Hepatic stellate cell (primary cell): ENCODE results near the gene RBM39.
"Not testable (repeated sequence)": the region's sequence is repeated elsewhere in the genome, so short reads cannot be mapped to it uniquely, and the experiment has no call there.

ENCODE experiments used
- DNase-seq: peaks from one replicate; pipeline ENCODE4 v3.0.0; 2011; ENCODE audit warnings: low spot score

Gene RBM39

DNA sequence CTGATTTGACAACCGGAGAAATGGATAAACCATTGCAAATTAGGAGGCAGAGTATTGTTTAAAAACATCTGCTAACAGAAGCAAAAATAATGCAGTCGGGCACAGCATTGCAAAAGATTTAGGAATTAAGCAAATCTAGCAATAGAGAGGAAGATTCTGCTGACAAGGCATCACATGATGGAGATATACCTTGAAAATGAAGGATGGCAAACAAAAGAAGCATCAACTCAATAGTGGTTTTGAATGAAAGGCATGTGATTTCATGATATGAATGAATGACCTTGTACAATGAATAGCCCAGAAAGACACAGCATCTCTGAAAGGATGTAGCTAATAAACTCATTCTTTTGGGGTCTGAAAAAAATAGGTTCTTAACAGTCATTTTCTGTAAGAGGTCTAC lies 8.6 kb upstream of the RBM39 start:
- DNase-seq, result no peak

DNA sequence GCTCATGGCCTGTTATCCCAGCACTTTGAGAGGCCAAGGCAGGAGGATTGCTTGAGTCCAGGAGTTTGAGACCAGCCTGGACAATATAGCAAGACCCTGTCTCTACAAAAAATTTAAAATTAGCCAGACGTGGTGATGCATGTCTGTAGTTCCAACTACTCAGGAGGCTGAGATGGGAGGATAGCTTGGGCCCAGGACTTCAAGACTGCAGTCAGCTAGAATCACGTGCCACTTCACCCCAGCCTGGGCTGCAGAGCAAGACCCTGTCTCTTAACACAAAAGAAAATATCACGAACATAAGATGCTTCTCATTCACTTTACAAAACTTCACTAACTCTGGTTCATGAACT lies 2.4 kb upstream of the RBM39 start:
- DNase-seq, result not testable (repeated sequence)

DNA sequence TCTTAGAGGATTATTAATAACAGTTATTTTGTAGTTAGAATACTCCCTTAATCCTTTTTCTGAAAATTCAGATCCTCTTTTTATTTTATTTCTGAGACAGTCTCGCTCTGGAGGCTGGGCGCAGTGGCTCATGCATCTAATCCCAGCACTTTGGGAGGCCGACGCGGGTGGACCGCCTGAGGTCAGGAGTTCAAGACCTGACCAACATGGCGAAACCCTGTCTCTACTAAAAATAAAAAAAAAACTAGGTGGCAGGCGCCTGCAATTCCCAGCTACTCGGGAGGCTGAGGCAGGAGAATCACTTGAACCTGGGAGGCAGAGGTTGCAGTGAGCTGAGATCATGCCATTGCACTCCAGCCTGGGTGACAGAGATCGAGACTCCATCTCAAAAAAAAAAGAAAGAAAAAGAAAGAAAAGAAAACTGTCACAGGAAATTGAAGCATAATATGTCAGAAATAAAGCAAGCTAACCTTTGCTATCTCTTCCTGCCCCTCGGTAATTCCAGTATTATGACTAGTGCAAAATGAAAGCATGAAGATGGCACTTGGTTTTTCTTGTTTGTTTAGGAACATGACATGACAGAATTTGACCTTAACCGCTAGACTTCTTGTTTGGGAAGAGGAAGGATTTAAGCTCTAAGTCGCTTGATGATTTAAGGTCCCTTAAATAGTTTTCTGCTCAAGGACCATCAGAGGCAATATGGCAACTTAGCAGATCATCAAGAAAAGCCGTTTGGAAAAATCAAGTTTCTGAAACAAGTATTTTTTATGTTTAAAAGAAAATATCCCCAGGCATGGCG lies 1.8 kb upstream of the RBM39 start:
- DNase-seq, result no peak

DNA sequence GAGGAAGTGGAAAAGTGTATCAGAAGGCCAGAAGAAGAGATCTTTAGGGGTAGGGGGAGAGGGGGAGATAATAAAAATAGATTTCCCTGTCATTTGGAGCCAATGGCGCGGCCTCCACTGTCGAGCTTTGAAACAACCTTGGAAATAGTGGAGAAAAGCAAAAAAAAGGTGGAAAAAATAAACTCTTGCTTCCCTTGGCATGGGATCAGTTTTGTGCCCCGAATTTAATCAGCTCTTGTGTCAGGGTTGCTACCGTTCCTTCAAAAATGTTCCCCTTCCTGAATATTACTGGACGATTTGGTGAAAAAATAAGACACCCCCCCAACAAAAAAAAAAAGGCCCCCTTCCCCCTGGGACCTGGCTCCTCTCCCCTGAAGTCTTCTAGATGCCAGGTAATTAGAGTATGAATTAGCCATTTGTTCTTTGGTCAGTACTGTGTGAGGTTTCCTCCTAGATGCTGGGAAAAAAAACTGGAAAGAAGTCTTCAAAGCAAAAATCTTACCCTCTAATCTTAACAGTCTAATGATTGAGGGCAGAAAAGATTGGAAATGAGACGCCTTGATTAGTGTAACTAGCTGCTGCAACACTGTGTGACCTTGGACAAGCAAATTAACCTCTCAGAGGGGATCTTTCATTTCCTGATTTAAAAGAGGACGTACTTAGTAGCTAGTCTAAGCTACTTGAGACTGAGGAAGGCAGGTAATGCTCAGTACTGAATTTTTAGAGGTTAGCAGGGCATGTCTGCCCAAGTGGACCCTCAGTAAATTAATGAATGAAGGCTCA lies 872 bp upstream of the RBM39 start:
- no peak for DNase-seq

DNA sequence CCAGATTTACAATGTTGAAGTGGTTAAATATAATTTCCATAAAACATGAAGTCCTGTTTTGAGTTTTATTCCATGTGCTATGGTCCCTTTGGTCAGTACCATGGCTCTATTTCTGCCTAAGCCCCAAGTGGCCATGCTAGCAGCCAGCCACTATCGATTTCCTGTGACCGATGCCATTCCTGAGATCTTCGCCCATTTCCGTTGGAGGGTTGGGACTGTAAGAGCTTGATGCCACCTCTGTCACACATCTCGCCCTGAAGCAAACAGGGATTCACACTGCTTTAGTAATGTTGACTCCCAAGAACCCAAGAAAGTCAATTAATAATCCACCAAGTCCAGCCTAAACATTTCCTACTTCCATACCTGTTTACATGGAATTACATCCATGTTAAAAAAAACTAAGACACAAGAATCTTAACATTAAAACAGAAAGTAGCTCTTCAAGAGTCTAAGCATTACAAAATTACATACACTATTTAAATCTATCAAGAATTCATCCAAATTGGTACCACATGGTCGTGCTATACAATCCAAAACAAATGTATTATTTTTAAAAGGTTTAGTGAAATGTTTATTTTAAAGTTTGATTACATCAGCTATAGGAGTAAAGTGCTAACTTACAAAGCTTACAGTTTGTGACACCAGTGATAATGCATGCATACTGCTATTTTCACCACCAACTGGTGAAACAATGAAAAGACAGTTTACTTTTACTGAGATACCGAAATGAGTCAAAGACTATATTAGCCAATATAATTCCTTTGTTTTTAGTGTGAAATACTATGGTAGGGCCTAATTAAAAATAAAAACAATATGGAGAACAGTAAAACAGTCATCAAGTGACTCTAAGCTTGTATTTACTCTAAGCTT lies 2.5 kb downstream of the RBM39 start:
- DNase-seq, result no peak

DNA sequence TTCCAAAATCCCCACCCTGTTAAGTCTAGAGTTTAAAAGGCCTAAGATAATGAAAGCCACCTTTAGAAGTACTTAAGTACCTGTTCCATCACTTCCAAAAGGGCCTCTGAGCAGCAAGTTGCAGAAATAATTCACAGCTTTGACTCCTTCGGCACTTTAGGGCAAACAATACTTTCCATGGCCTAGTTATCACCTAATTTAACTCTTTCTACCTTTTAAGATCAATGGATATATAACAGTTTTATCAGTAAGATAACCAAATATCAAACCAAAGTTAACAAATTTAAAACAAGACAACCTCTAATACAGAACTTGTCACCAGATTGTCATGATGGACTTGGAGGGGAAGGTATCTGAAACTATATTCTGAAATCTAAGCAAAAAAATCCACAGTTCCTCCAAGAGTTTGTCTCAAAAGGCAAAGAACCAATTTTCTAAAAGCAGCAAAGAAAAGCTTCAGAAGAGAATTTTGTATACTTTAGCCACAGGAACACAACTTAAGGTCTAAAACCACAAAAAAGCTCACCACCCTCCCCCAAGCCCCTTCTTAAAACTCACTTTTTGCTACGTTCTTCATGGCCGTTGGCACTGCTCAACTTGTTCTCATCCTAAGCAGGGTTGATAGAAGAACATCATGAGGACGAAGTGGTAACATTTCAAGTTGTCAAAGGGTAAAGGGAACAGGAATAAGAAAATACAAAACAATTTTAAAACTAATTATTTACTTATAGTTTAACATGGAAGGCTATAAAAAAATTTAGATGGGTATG lies 3.5 kb downstream of the RBM39 start:
- no peak for DNase-seq

DNA sequence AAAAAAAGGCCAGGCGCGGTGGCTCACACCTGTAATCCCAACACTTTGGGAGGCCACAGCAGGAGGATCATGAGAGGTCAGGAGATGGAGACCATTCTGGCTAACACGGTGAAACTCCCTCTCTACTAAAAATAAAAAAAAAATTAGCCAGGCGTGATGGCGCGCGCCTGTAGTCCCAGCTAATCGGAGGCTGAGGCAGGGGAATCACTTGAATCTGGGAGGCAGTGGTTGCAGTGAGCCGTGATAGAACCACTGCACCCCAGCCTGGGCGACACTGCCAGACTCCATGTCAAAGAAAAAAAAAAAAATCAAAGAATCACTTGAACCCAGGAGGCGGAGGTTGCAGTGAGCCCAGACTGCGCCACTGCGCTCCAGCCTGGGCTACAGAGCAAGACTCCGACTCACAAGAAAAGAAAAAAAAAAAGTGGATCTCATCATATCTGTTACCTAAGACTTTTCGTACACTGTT lies 4.2 kb downstream of the RBM39 start:
- DNase-seq, result no peak

DNA sequence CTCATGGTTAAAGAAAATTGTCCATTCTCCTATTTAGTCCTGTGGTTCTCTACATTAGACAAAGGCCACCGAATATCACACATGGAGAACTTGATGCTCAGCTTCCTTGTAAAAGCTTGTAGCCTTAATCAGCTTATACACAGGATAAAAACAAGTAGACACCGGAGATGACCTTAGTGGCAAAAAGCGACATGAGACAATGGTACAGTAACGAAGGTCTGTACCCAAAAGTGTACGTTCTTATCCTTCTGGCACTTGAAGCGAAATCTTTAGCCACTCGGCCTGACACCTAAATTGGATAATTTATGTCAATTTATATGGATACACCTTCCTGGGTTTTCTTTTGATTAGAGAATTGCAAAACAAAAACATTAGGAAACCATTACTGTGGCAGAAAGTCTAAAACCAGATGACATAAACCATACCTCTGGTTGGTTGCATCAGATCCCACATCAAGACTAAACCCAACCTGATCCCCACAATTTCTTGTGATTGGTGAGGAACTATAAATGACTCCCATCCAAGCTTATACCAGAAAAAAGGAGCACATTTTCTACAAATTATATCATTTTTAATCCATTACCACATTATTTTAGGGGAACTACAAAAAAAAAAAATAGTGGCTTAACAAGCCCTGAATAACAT lies 6.1 kb downstream of the RBM39 start:
- DNase-seq, result no peak

DNA sequence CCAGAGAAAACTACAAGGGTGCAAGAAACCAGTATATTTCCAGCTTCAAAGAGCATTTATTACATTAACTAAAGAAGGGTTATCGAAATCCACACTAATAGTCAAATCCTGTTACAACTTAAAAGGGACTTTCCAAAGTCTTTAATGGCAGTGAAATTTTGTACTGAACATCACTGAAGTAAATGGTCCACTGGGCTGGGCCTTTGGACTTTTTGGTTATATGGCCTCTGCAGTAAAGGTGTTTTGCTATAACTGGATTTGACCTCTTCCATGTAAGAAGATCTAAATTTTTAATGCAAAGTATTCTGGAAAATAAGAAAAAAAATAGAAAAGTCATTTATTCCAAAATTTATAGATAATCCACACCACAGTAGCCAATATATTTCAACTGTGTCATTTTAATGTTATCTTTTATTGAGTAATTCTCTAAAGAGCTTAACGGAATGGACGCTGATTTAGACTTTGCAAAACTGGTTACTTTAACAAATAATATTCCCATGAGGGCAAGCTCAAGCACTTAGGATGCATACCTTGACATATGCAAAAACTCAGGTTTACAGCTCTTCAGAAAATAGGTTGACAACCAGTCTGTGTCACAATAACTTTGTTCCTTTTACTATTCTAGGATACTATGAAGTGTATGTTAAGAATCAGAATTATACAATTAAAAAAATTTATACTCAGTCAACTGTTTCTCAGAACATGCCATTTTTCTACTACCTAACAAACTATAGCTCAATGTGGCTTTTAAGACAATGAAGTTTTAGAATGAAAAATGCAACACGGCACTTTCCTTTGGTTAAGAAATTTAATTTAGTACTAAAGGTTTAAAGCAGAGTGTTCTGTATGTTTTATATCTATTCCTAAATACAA lies 7.0 kb downstream of the RBM39 start:
- no peak for DNase-seq

DNA sequence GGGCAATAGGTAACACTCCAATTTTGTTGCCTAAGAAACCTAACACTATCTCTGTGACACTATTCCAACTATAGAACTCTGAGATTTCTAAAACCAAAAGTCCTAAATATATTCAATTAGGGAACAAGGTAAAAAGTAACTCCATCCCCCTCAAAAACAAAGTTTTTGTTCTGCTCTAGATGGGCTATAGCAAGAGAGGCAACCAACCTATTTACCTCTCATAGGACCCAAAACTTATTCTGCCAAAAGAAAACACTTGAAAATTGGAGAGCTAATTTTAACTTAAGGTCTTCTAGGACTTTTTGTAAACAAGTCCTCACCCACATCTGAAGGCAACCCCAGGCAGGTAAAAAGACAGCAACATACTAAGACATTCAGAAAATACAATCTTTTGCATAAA lies 7.7 kb downstream of the RBM39 start:
- no peak for DNase-seq

DNA sequence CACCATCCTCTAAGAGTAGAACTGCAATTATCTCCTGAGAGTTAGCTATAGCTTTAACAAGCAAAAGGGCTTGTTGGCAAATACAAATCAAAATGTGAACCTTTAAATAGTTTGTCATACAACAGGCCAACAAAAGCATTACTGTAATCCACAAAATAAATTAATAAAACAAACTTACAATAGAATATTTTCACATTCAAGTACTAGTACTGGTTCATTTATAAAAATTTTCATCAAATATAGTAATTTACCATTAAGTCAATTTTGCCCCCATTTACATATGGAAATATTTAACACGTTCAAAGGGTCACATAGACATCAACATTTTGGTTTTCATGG lies 9.4 kb downstream of the RBM39 start:
- no peak for DNase-seq

DNA sequence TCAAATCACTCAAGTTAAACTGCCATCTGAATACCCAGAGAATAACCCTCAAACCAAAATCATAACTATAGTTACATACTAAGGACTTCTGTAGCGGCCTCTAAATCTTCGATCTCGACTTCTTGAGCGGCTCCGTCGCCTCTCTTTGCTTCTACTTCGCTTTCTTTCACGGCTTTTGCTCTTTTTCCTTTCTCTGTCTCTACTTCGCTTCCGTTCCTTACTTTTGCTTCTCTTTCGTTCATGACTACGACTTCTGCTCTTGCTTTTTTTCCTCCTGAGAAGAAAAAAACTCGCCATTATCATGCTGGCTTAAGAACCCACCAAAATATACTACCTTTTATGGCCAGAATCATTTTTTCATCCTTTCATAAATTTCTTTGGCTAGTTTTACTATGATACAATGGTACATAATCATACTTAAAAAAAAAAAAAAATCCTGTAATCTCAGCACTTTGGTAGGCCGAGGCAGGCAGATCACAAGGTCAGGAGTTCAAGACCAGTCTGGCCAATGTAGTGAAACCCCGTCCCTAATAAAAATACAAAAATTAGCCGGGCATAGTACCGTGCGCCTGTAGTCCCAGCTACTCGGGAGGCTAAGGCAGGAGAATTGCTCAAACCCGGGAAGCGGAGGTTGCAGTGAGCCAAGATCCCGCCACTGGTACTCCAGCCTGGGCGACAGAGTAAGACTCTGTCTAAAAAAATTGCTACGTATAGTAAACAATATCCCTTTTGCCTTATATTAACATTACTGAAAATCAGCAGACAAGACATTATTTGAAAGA lies 10.0 kb downstream of the RBM39 start:
- DNase-seq, result no peak

DNA sequence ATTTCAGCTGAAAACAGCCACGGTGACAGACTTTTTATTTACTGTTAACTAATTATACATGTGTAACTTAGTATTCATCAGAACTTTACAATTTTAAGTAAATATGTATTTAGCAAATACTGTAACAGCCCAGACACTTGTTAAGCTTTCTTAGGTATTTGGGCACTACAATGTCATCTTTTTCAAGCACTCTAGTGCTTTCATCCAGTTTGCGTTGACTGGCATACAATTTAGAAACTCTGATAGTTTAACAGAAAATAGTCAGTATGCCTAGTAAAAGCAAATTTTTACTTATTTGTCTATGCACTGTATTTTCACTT lies 10.6 kb downstream of the RBM39 start:
- DNase-seq, result no peak

DNA sequence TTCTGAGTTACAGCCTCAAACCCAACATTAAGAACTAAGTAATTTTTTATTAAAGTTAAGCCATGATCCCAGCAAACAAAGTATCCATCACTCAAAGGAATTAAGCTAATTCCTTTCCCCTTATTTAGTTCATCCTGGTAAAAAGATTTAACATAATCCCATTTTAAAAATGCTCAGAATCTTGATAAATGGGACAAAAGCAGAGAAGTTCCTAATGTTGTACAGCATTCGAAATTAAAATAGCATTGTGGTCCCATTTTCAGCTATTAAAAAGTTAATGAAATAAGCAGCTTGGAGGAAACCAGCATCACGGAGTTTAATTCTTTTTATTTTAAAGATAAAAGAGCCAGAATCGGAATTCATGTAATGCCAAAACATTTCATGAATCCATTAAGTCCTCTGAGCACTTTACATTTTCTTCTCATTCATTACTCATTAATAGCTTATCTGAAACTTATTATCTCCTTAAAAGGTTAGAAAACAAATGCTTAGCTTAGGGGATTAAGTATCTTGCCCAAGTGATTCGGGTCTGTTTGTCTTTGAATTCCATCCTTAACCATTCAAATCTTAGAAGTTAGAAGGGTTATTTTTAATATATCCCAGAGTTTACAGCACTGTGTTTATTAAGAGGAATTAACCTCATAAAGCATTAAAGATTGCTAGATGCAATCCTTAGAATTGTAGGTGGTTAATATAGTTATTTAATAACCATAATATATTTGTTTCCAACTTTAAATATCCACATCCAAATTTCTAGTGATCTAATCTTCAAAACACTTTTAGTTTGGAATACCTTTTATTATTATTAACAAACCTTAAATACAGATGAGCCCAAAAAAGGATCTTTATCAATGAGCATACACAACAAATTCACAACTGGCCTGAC lies 11.2 kb downstream of the RBM39 start:
- no peak for DNase-seq

DNA sequence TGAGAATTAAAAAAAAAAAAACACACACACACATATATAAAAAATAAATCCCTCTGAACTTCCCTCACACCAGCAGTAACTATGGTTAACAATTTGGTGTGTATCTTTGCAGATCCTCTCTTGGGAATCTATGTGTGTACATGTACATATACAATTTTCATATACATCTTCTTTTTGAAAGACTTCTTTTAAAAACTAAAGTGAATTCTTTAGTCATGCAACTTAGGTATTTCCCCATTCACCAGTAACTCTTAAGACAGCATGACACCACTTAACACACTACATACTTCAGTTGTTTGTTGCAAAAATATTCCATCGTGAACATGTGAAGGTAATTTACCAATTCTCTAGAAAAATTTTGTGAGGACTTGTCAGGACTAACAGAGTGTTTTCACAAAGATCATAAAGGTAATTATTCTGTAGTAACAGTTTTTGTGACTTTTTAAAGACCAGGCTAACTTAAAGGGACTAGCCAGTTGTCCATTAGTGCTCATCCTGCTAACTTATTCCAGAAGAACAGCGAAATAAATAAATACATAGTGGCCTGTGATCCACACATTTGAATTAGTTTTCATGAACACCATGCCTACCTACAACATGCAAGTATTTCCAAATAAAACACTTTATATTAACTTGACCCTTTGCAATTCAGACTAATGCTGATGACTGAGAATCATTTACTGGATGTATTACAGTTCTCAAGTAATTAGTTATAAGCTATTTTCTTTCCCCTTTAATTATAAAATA lies 12.1 kb downstream of the RBM39 start:
- DNase-seq, result no peak

DNA sequence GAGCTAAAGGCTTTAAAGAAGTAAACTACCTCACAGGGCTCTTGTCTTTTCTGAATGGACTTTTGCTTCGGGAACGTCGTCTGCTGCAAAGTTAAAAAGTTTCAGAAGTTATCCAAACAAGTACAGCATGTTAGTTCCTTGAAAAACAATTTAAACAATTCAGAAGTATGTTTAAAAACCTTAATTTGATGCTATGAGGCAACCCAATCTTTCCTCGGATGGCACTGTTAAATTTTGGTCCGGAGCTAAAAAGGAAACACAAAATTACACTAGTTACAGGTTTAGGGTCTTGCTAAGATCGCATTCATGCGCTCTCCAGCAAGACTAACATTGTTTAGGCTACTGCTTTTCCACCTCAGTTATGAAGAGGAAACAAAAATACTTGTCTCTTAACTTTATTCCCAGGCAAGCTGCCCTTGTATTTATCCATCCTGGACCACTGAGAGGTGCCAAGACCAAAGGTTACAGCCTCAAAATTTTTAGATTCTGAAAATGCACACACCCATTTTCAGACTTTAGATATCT lies 12.7 kb downstream of the RBM39 start:
- DNase-seq, result no peak

DNA sequence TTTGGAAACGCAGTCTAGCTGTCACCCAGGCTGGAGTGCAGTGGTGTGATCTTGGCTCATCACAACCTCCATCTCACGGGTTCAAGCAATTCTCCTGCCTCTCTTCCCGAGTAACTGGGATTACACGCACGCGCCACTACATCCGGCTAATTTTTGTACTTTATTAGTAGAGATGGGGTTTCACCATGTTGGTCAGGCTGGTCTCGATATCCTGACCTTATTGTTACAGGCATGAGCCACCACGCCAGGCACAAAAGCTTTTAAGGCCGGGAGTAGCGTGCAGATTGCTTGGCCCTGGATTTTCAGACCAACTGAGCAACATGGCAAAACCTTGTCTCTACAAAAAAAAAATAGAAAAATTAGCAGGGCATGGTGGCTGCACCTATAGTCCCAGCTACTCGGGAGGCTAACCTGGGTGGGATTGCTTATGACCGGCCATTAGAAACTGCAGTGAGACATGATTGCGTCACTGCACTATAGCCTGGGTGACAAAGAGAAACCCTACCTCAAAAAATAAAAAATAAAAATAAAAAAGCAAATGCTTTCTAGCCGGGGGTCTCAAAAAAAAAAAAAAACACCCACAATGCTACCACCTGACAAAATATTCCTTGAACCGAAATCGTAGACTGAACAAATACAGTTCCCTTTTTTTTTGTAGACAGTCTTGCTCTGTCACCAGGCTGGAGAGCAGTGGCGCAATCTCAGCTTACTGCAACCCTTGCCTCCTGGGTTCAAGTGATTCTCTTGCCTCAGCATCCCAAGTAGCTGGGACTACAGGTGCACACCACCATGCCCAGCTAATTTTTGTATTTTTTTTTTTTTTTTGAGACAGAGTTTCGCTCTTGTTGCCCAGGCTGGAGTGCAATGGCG lies 15.0 kb downstream of the RBM39 start:
- no peak for DNase-seq
